CD14-positive monocyte (primary cell): Measurements from ENCODE around the gene ARID1B. TPM values are rescaled to one million over a fixed set of nuclear protein-coding genes. Genes with fewer than 3 reads are reported as not detected.

ENCODE experiments used
- DNase-seq, 3 donors: peaks; one replicate each; pipeline ENCODE4 v3.0.0-alpha.2; 2011 to 2022
- H2AFZ ChIP-seq: 2 replicates; pipeline ENCODE4 v1.6.0; 2012; ENCODE audit warnings: mild to moderate bottlenecking, low read depth, low read length, inconsistent platforms; ENCODE audit not compliant: insufficient read depth, poor library complexity, severe bottlenecking
- H3K27ac ChIP-seq, 2 donors: 1 replicate in 1 of 2; 2 replicates in 1 of 2; pipeline ENCODE4 v1.5.1; 2012 to 2013; ENCODE audit warnings: low read length in 2 of 2, control low read depth in 1 of 2, inconsistent platforms in 1 of 2, low read depth in 1 of 2, mild to moderate bottlenecking in 1 of 2
- H3K27me3 ChIP-seq, 2 donors: one replicate each; pipeline versions ENCODE4 v1.6.0 to v1.6.1; 2011 to 2013; ENCODE audit warnings: low read length in 2 of 2; ENCODE audit not compliant: control insufficient read depth in 2 of 2, insufficient read depth in 2 of 2
- H3K36me3 ChIP-seq, 2 donors: replicated peaks in 1 of 2; 1 replicate in 1 of 2; 2 replicates in 1 of 2; pipeline versions ENCODE4 v1.5.1 to v1.6.1; 2012 to 2013; ENCODE audit warnings: low read length in 2 of 2, control low read depth in 1 of 2, inconsistent platforms in 1 of 2, mild to moderate bottlenecking in 1 of 2; ENCODE audit not compliant: insufficient read depth in 2 of 2, control insufficient read depth in 1 of 2
- H3K4me1 ChIP-seq, 2 donors: 1 replicate in 1 of 2; 2 replicates in 1 of 2; pipeline versions ENCODE4 v1.5.1 to v1.6.1; 2012 to 2013; ENCODE audit warnings: low read length in 2 of 2, control low read depth in 1 of 2, inconsistent platforms in 1 of 2, mild to moderate bottlenecking in 1 of 2, moderate library complexity in 1 of 2; ENCODE audit not compliant: insufficient read depth in 2 of 2, control insufficient read depth in 1 of 2
- H3K4me2 ChIP-seq: replicated peaks from 2 replicates; pipeline ENCODE3; 2012; ENCODE audit warnings: low read length, moderate library complexity, mild to moderate bottlenecking; ENCODE audit not compliant: poor library complexity, severe bottlenecking; ENCODE audit errors: extremely low read depth
- H3K4me3 ChIP-seq, 3 experiments: fragments of 200-600 bp in 1 of 3; sonication (generic) in 1 of 3; replicated peaks in 1 of 3; 1 replicate in 2 of 3; 2 replicates in 1 of 3; pipeline ENCODE4 v1.5.1; 2011 to 2013; ENCODE audit warnings: low read length in 3 of 3, mild to moderate bottlenecking in 3 of 3, control low read depth in 2 of 3, low read depth in 2 of 3, inconsistent platforms in 1 of 3, moderate library complexity in 1 of 3
- H3K79me2 ChIP-seq: 2 replicates; pipeline ENCODE4 v1.6.0; 2012; ENCODE audit warnings: mild to moderate bottlenecking, control low read depth, inconsistent platforms, low read length, moderate library complexity; ENCODE audit not compliant: insufficient read depth
- H3K9ac ChIP-seq: 2 replicates; pipeline ENCODE4 v1.6.0; 2017; ENCODE audit warnings: low read length, mild to moderate bottlenecking; ENCODE audit not compliant: insufficient read depth, poor library complexity, severe bottlenecking
- H3K9me3 ChIP-seq, 2 donors: replicated peaks in 1 of 2; 1 replicate in 1 of 2; 2 replicates in 1 of 2; pipeline versions ENCODE4 v1.5.1 to v1.6.1; 2012 to 2013; ENCODE audit warnings: low read length in 2 of 2, control low read depth in 1 of 2; ENCODE audit not compliant: control insufficient read depth in 1 of 2, insufficient read depth in 1 of 2
- H4K20me1 ChIP-seq: 2 replicates; pipeline ENCODE4 v1.6.0; 2012; ENCODE audit warnings: mild to moderate bottlenecking, low read length, control low read depth, moderate library complexity; ENCODE audit not compliant: insufficient read depth
- H3K27ac Mint-ChIP-seq, 7 donors: one replicate each; pipeline ENCODE4 v1.8.0; 2020; ENCODE audit warnings: mild to moderate bottlenecking in 7 of 7, mixed read lengths in 7 of 7, moderate library complexity in 6 of 7, inconsistent platforms in 2 of 7
- H3K27me3 Mint-ChIP-seq, 3 donors: one replicate each; pipeline ENCODE4 v1.8.0; 2021 to 2022; ENCODE audit warnings: low read depth in 3 of 3, mild to moderate bottlenecking in 3 of 3, mixed read lengths in 3 of 3, moderate library complexity in 3 of 3, inconsistent platforms in 1 of 3
- H3K36me3 Mint-ChIP-seq, 2 donors: one replicate each; pipeline ENCODE4 v1.8.0; 2020; ENCODE audit warnings: mixed read lengths in 2 of 2, inconsistent platforms in 1 of 2, mild to moderate bottlenecking in 1 of 2
- H3K4me1 Mint-ChIP-seq: one replicate; pipeline ENCODE4 v1.8.0; 2020; ENCODE audit warnings: mild to moderate bottlenecking, mixed read lengths
- H3K4me3 Mint-ChIP-seq, 2 donors: one replicate each; pipeline ENCODE4 v1.8.0; 2020; ENCODE audit warnings: mild to moderate bottlenecking in 2 of 2, mixed read lengths in 2 of 2, moderate library complexity in 1 of 2
- H3K9me3 Mint-ChIP-seq, 7 donors: one replicate each; pipeline ENCODE4 v1.8.0; 2020 to 2022; ENCODE audit warnings: mixed read lengths in 7 of 7, mild to moderate bottlenecking in 6 of 7, moderate library complexity in 6 of 7, inconsistent platforms in 2 of 7
- WGBS: methylation state at CpG from one replicate; pipeline ENCODE4 v1.1.5; 2013; ENCODE audit warnings: missing lambda C conversion rate; ENCODE audit not compliant: insufficient coverage; 5-methylcytosine and 5-hydroxymethylcytosine counted together
- intact Hi-C, 2 donors: fragments of 100-400 bp; cut with micrococcal nuclease; formaldehyde crosslinking; loops; one replicate each; pipeline versions ENCODE4 v1.15.0 to v1.15.1; 2023
- polyA plus RNA-seq, 3 donors: library from polyadenylated mRNA; depleted of rRNA in 1 of 3; unstranded in 2 of 3; stranded (reverse) in 1 of 3; fragments of 300-500 nt in 2 of 3; fragments of >200 nt in 1 of 3; fragmentation: Illumina TruSeq in 2 of 3; gene quantifications; 1 replicate in 2 of 3; 2 replicates in 1 of 3; pipeline ENCODE4 v1.2.3, GENCODE V29; 2012 to 2021
- TF ChIP-seq, protein P1 (sequence below): fragments of 200-600 bp; IDR thresholded peaks from one replicate; pipeline ENCODE4 v1.8.0; 2022; ENCODE audit warnings: antibody characterized with exemption, mild to moderate bottlenecking

The ARID1B gene
- polyA plus RNA-seq, 3 donors = 3.2 to 22.1 (median 3.8) TPM

DNA sequence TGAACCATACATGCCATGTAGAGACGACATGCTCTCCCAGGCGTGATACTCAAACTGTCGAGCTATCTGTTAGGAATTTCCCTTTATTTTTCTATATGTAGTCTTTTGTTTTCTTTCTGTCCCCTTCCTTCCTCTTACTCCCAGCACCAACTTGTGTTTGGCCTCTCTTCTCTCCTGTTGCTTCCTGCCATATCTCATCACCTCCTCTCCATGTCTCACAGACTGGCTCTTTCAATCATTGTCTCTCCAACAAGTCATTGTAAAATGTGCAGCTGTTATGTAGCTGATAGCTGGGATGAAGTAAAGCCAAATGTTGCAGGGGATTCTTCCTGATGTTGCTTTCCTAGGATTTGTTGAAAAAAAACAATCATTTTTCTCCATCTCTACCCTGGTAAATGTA, 311.7 kb downstream of the ARID1B start:
- Mint-ChIP-seq H3K27ac (no peak overlapping the region), H3K27me3 (no peaks in the 10 kb centered on the region), H3K36me3 (peaks cover 44 to 62% of the 10 kb centered on the region in 2 donors), H3K4me1 (peaks cover 8% of the 10 kb centered on the region), H3K4me3 (no peak overlapping the region), H3K9me3 (no peaks in the 10 kb centered on the region)
- Histone ChIP-seq H3K27ac (no peak overlapping the region), H4K20me1 (no peaks in the 10 kb centered on the region), H3K4me3 (no peak overlapping the region), H3K4me1 (no peaks in the 10 kb centered on the region), H3K79me2 (no peaks in the 10 kb centered on the region), H3K9ac (no peak overlapping the region), H3K4me2 (no peak overlapping the region), H3K36me3 (peaks cover 19 to 68% of the 10 kb centered on the region in 2 donors), H2AFZ (no peak overlapping the region), H3K9me3 (no peaks in the 10 kb centered on the region), H3K27me3 (no peaks in the 10 kb centered on the region)
- no peak for DNase-seq
- WGBS = no CpG with 5 or more reads among the region's 3 CpGs
- TF ChIP-seq, protein P1, sequence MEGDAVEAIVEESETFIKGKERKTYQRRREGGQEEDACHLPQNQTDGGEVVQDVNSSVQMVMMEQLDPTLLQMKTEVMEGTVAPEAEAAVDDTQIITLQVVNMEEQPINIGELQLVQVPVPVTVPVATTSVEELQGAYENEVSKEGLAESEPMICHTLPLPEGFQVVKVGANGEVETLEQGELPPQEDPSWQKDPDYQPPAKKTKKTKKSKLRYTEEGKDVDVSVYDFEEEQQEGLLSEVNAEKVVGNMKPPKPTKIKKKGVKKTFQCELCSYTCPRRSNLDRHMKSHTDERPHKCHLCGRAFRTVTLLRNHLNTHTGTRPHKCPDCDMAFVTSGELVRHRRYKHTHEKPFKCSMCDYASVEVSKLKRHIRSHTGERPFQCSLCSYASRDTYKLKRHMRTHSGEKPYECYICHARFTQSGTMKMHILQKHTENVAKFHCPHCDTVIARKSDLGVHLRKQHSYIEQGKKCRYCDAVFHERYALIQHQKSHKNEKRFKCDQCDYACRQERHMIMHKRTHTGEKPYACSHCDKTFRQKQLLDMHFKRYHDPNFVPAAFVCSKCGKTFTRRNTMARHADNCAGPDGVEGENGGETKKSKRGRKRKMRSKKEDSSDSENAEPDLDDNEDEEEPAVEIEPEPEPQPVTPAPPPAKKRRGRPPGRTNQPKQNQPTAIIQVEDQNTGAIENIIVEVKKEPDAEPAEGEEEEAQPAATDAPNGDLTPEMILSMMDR = no peak
- intact Hi-C loops = no loop called here

GRCh38 chr6:157089258-157089657, 312.1 kb downstream of the ARID1B start:
- WGBS = no CpG with 5 or more reads among the region's 3 CpGs
- no peaks in the 10 kb centered on the region for H3K4me1 ChIP-seq
- Mint-ChIP-seq H3K27me3 (no peaks in the 10 kb centered on the region), H3K9me3 (no peaks in the 10 kb centered on the region), H3K4me3 (no peak overlapping the region), H3K36me3 (peaks cover 44 to 66% of the 10 kb centered on the region in 2 donors), H3K4me1 (peaks cover 8% of the 10 kb centered on the region), H3K27ac (no peak overlapping the region)
- no peaks in the 10 kb centered on the region for H4K20me1 ChIP-seq
- peaks cover 19 to 67% of the 10 kb centered on the region in 2 donors for H3K36me3 ChIP-seq
- no peak overlapping the region for H3K4me3 ChIP-seq
- TF ChIP-seq, protein P1 = no peak
- H3K9ac ChIP-seq = no peak overlapping the region
- H3K79me2 ChIP-seq = no peaks in the 10 kb centered on the region
- intact Hi-C loops = no loop called here
- DNase-seq = no peak
- no peaks in the 10 kb centered on the region for H3K27me3 ChIP-seq
- H3K9me3 ChIP-seq = no peaks in the 10 kb centered on the region
- H3K4me2 ChIP-seq = no peak overlapping the region
- no peak overlapping the region for H3K27ac ChIP-seq
- H2AFZ ChIP-seq = no peak overlapping the region
